ENCODE results near the gene NIT2. TPM values are rescaled to one million over a fixed set of nuclear protein-coding genes. Genes with fewer than 3 reads are reported as not detected.

The NIT2 gene
- total RNA-seq, 2 donors from 2014 or later: 29.2 to 39.0 TPM

GRCh38 chr3:100361897-100362296 lies 27.3 kb downstream of the NIT2 start:
- Histone ChIP-seq H3K27ac (no peak overlapping the region), H3K36me3 (peaks cover 9% of the 10 kb centered on the region), H3K27me3 (replicated peaks; ENCODE audit: insufficient read depth) (no peaks in the 10 kb centered on the region), H3K9me3 (no peaks in the 10 kb centered on the region), H3K4me1 (ENCODE audit: control insufficient read depth in 1 of 2, low read depth in 2 of 2) (no peaks in the 10 kb centered on the region), H3K4me3 (no peak overlapping the region)
- DNase-seq (ENCODE audit: low spot score) (no peak), ATAC-seq (ENCODE audit: insufficient number of reproducible peaks, low FRiP score, low read depth) (no peak)
- TF ChIP-seq CTCF (IDR thresholded peaks at IDR 0.05): no peak

- peaks cover 0 to 10% of the 10 kb centered on the region in 2 donors for H3K4me1 ChIP-seq (ENCODE audit: control insufficient read depth in 1 of 2, low read depth in 2 of 2)
- H3K9me3 ChIP-seq: no peaks in the 10 kb centered on the region
- peaks cover 13% of the 10 kb centered on the region for H3K36me3 ChIP-seq
- no peaks in the 10 kb centered on the region for H3K27me3 ChIP-seq (replicated peaks; ENCODE audit: insufficient read depth)
- no peak overlapping the region for H3K4me3 ChIP-seq
- TF ChIP-seq CTCF (IDR thresholded peaks at IDR 0.05): no peak
- H3K27ac ChIP-seq: no peak overlapping the region
- ATAC-seq (ENCODE audit: insufficient number of reproducible peaks, low FRiP score, low read depth) (no peak), DNase-seq (ENCODE audit: low spot score) (no peak)
Observed at GRCh38 chr3:100364421-100364820, 29.9 kb downstream of the NIT2 start.

GRCh38 chr3:100366424-100366823 lies 31.9 kb downstream of the NIT2 start:
- Histone ChIP-seq H3K36me3 (peaks cover 15% of the 10 kb centered on the region), H3K4me3 (no peak overlapping the region), H3K27me3 (replicated peaks; ENCODE audit: insufficient read depth) (no peaks in the 10 kb centered on the region), H3K27ac (no peak overlapping the region), H3K4me1 (ENCODE audit: control insufficient read depth in 1 of 2, low read depth in 2 of 2) (peaks cover 0 to 10% of the 10 kb centered on the region in 2 donors), H3K9me3 (no peaks in the 10 kb centered on the region)
- ATAC-seq (ENCODE audit: insufficient number of reproducible peaks, low FRiP score, low read depth) (no peak), DNase-seq (ENCODE audit: low spot score) (no peak)
- TF ChIP-seq CTCF (IDR thresholded peaks at IDR 0.05): no peak

- Histone ChIP-seq H3K27ac (no peak overlapping the region), H3K4me3 (no peak overlapping the region), H3K27me3 (replicated peaks; ENCODE audit: insufficient read depth) (no peaks in the 10 kb centered on the region), H3K36me3 (peaks cover 23% of the 10 kb centered on the region), H3K4me1 (ENCODE audit: control insufficient read depth in 1 of 2, low read depth in 2 of 2) (peaks cover 0 to 10% of the 10 kb centered on the region in 2 donors), H3K9me3 (no peaks in the 10 kb centered on the region)
- no peak for TF ChIP-seq CTCF (IDR thresholded peaks at IDR 0.05)
- DNase-seq (ENCODE audit: low spot score) (no peak), ATAC-seq (ENCODE audit: insufficient number of reproducible peaks, low FRiP score, low read depth) (no peak)
Observed at GRCh38 chr3:100368441-100368840, 33.9 kb downstream of the NIT2 start.

GRCh38 chr3:100370756-100371155 lies 36.2 kb downstream of the NIT2 start:
- Histone ChIP-seq H3K4me1 (ENCODE audit: control insufficient read depth in 1 of 2, low read depth in 2 of 2) (peaks cover 0 to 10% of the 10 kb centered on the region in 2 donors), H3K36me3 (peaks cover 23% of the 10 kb centered on the region), H3K9me3 (no peaks in the 10 kb centered on the region), H3K27me3 (replicated peaks; ENCODE audit: insufficient read depth) (no peaks in the 10 kb centered on the region), H3K27ac (no peak overlapping the region), H3K4me3 (no peak overlapping the region)
- no peak for DNase-seq (ENCODE audit: low spot score)
- no peak for ATAC-seq (ENCODE audit: insufficient number of reproducible peaks, low FRiP score, low read depth)
- no peak for TF ChIP-seq CTCF (IDR thresholded peaks at IDR 0.05)

Data from thoracic aorta (tissue), 2 donors.